OCI-LY7 (cell line): ENCODE measurements around the gene MAPRE3. TPM values are rescaled to one million over a fixed set of nuclear protein-coding genes. Genes with fewer than 3 reads are reported as not detected.

Experiments
- BruUV-seq: library from RNA; stranded (reverse); fragments of 400-500 nt; replicated peaks from 2 replicates; lab custom pipeline; 2021; lab: Mats Ljungman, UMichigan
- CTCF ChIA-PET: fragments of 300-600 bp; sonication (Branson Sonifier 250); formaldehyde crosslinking; loops from one replicate; lab custom pipeline; 2022; ENCODE audit warnings: antibody characterized with exemption; ENCODE audit not compliant: unreplicated experiment; lab: Charles Lee
- POLR2A ChIA-PET: fragments of 300-600 bp; sonication (Branson Sonifier 250); formaldehyde crosslinking; loops from one replicate; lab custom pipeline; 2022; ENCODE audit warnings: antibody characterized with exemption; lab: Charles Lee
- DNase-seq: peaks from one replicate; pipeline ENCODE4 v3.0.0-alpha.2; 2015; ENCODE audit warnings: low spot score
- H2AFZ ChIP-seq: fragments of 200-600 bp; sonication (generic), shearing (Covaris generic); 2 replicates; pipeline ENCODE4 v1.6.1; 2014; ENCODE audit warnings: mild to moderate bottlenecking, antibody characterized with exemption, low read length, moderate library complexity
- H3K27ac ChIP-seq: fragments of 200-600 bp; sonication (generic); 2 replicates; pipeline ENCODE4 v1.5.1; 2014; ENCODE audit warnings: mixed run types, low read depth, mild to moderate bottlenecking, moderate library complexity, low read length, inconsistent platforms; ENCODE audit not compliant: poor library complexity, severe bottlenecking
- H3K36me3 ChIP-seq: fragments of 200-600 bp; sonication (generic); 2 replicates; pipeline ENCODE4 v1.6.1; 2014; ENCODE audit warnings: mild to moderate bottlenecking, antibody characterized with exemption, low read length, moderate library complexity, mixed read lengths; ENCODE audit not compliant: insufficient read depth
- H3K4me1 ChIP-seq: fragments of 200-600 bp; sonication (generic); 2 replicates; pipeline ENCODE4 v1.5.1; 2014; ENCODE audit warnings: mild to moderate bottlenecking, low read length; ENCODE audit not compliant: insufficient read depth, poor library complexity, severe bottlenecking
- H3K4me2 ChIP-seq: fragments of 200-600 bp; sonication (generic); 2 replicates; pipeline ENCODE4 v1.6.1; 2014; ENCODE audit warnings: mild to moderate bottlenecking, low read length
- H3K4me3 ChIP-seq: fragments of 200-600 bp; sonication (generic); 2 replicates; pipeline ENCODE4 v1.5.1; 2014; ENCODE audit warnings: mild to moderate bottlenecking, low read depth, low read length; ENCODE audit not compliant: poor library complexity, severe bottlenecking
- H3K79me2 ChIP-seq: fragments of 200-600 bp; sonication (generic); 2 replicates; pipeline ENCODE4 v1.6.1; 2016; ENCODE audit warnings: low read depth, mild to moderate bottlenecking, low read length, moderate library complexity, mixed read lengths; ENCODE audit not compliant: insufficient read depth
- H3K9me2 ChIP-seq: fragments of 200-600 bp; sonication (generic); 2 replicates; pipeline ENCODE4 v1.6.1; 2016; ENCODE audit warnings: mild to moderate bottlenecking, low read length, mixed read lengths; ENCODE audit not compliant: insufficient read depth
- H3K9me3 ChIP-seq: fragments of 200-600 bp; sonication (generic); 2 replicates; pipeline ENCODE4 v1.6.1; 2014; ENCODE audit warnings: mild to moderate bottlenecking, mixed run types, low read length, mixed read lengths
- H4K20me1 ChIP-seq: fragments of 200-600 bp; sonication (generic); 2 replicates; pipeline ENCODE4 v1.6.1; 2014; ENCODE audit warnings: mild to moderate bottlenecking, antibody characterized with exemption, low read length, moderate library complexity, mixed read lengths; ENCODE audit not compliant: insufficient read depth
- CTCF ChIP-seq: fragments of 200-600 bp; sonication (generic); conservative IDR thresholded peaks from 2 replicates; pipeline ENCODE4 v1.5.1; 2014; ENCODE audit warnings: mild to moderate bottlenecking, antibody characterized with exemption, low read length, moderate library complexity, mixed read lengths
- EZH2phosphoT487 ChIP-seq: fragments of 200-600 bp; sonication (generic); IDR thresholded peaks from 2 replicates; pipeline ENCODE4 v1.6.1; 2018; ENCODE audit warnings: low read depth, borderline replicate concordance, mild to moderate bottlenecking, mixed run types, antibody characterized with exemption, low read length, moderate library complexity, mixed read lengths
- intact Hi-C: fragments of 100-400 bp; cut with micrococcal nuclease; formaldehyde crosslinking; loops from one replicate; pipeline ENCODE4 v1.10.0; 2022; ENCODE audit not compliant: unreplicated experiment
- total RNA-seq, 2 experiments: library from RNA; depleted of rRNA in 1 of 2; stranded (reverse); fragments of >200 nt in 1 of 2; shearing (Covaris generic) in 1 of 2; gene quantifications; 2 replicates each; pipeline ENCODE4 v1.2.3, GENCODE V29; 2014 to 2022

The MAPRE3 gene
- total RNA-seq, 2 experiments from 2014 or later, result not detected

GRCh38 chr2:26933431-26934334, 36.8 kb upstream of the MAPRE3 start:
- H3K4me1 ChIP-seq, result no peaks in the 10 kb centered on the region
- no peak overlapping the region for H3K4me2 ChIP-seq
- H4K20me1 ChIP-seq, result no peaks in the 10 kb centered on the region
- no peaks in the 10 kb centered on the region for H3K36me3 ChIP-seq
- ChIA-PET CTCF (no interaction called here), POLR2A (no interaction called here)
- intact Hi-C loops, result no loop called here
- DNase-seq, result no peak
- no TSS peak for BruUV-seq
- no peak overlapping the region for H3K27ac ChIP-seq
- no peak overlapping the region for H2AFZ ChIP-seq
- H3K9me2 ChIP-seq, result no peaks in the 10 kb centered on the region
- TF ChIP-seq CTCF (no peak), EZH2phosphoT487 (no peak)
- H3K9me3 ChIP-seq, result no peaks in the 10 kb centered on the region
- H3K4me3 ChIP-seq, result no peak overlapping the region
- H3K79me2 ChIP-seq, result no peaks in the 10 kb centered on the region

- Histone ChIP-seq H4K20me1 (no peaks in the 10 kb centered on the region), H3K27ac (no peak overlapping the region), H3K9me2 (no peaks in the 10 kb centered on the region), H3K9me3 (no peaks in the 10 kb centered on the region), H3K4me2 (no peak overlapping the region), H3K4me1 (no peaks in the 10 kb centered on the region), H2AFZ (no peak overlapping the region), H3K4me3 (no peak overlapping the region), H3K79me2 (no peaks in the 10 kb centered on the region), H3K36me3 (no peaks in the 10 kb centered on the region)
- TF ChIP-seq CTCF (no peak), EZH2phosphoT487 (no peak)
- CTCF ChIA-PET, result no interaction called here
- no TSS peak for BruUV-seq
- DNase-seq, result no peak
- intact Hi-C loops, result no loop called here
- POLR2A ChIA-PET, result no interaction called here
Observed at GRCh38 chr2:26934335-26934724, 36.1 kb upstream of the MAPRE3 start.

GRCh38 chr2:26934985-26935384, 35.5 kb upstream of the MAPRE3 start:
- Histone ChIP-seq H3K79me2 (no peaks in the 10 kb centered on the region), H3K9me2 (no peaks in the 10 kb centered on the region), H3K4me3 (no peak overlapping the region), H2AFZ (no peak overlapping the region), H3K27ac (no peak overlapping the region), H3K36me3 (no peaks in the 10 kb centered on the region), H3K9me3 (no peaks in the 10 kb centered on the region), H3K4me2 (no peak overlapping the region), H3K4me1 (no peaks in the 10 kb centered on the region), H4K20me1 (no peaks in the 10 kb centered on the region)
- ChIA-PET POLR2A (interaction anchor here (0.6 kb wide), 2 partner anchors 77 to 1096 kb away, joined by 5 to 6 read pairs; no protein-coding TSS in a partner anchor), CTCF (no interaction called here)
- TF ChIP-seq EZH2phosphoT487, result no peak
- TF ChIP-seq CTCF, result no peak
- intact Hi-C loops, result no loop called here
- no peak for DNase-seq
- BruUV-seq, result no TSS peak
